ENCODE measurements around the gene VKORC1L1. TPM values are rescaled to one million over a fixed set of nuclear protein-coding genes. Genes with fewer than 3 reads are reported as not detected.

The VKORC1L1 gene
- total and polyA plus RNA-seq, 2 donors (not counting 3 experiments of a cell fraction or from before 2014, with no cell fraction given), result 14.5 to 36.7 TPM

- Histone ChIP-seq H3K4me2 (ENCODE audit: insufficient read depth, low read length) (no peak overlapping the region), H2AFZ (ENCODE audit: low read depth, low read length) (no peak overlapping the region), H3K4me3 (replicated peaks in 1 of 3; ENCODE audit: insufficient read depth in 1 of 3, low read depth in 1 of 3, low read length in 3 of 3) (no peak overlapping the region), H3K27me3 (ENCODE audit: control insufficient read depth in 2 of 2, insufficient read depth in 2 of 2, low read length in 2 of 2) (no peaks in the 10 kb centered on the region), H3K27ac (ENCODE audit: insufficient read depth, low read depth, low read length) (no peak overlapping the region), H3K9me1 (replicated peaks; ENCODE audit: control insufficient read depth, extremely low read depth, insufficient read depth, low read length) (peaks cover 4% of the 10 kb centered on the region), H3K79me2 (ENCODE audit: control insufficient read depth, insufficient read depth, low read length) (peaks cover 27% of the 10 kb centered on the region), H3K9me3 (replicated peaks; ENCODE audit: control insufficient read depth, insufficient read depth, low read length) (no peaks in the 10 kb centered on the region), H3K36me3 (ENCODE audit: control insufficient read depth in 2 of 2, extremely low read depth in 1 of 2, insufficient read depth in 2 of 2, low read length in 2 of 2) (no peaks in the 10 kb centered on the region), H3K4me1 (ENCODE audit: control insufficient read depth, extremely low read depth, insufficient read depth, low read length) (no peaks in the 10 kb centered on the region), H4K20me1 (replicated peaks; ENCODE audit: control insufficient read depth, extremely low read depth, insufficient read depth, low read length) (peaks cover 3% of the 10 kb centered on the region), H3K9ac (replicated peaks; ENCODE audit: extremely low read depth, insufficient read depth, low read length) (no peak overlapping the region)
- ChIA-PET POLR2A (no interaction called here), CTCF (no interaction called here)
- DNase-seq (ENCODE audit: low read depth, low spot score) (no peak), FAIRE-seq (no peak)
- intact Hi-C loops (cut with micrococcal nuclease), result no loop called here
- BruUV-seq (replicated peaks), result no TSS peak
- TF ChIP-seq CTCF (IDR thresholded peaks at IDR 0.05; ENCODE audit: extremely low read depth in 1 of 2, insufficient read depth in 1 of 2, low read depth in 1 of 2, low read length in 2 of 2) (no peak), MAX (IDR thresholded peaks at IDR 0.05; ENCODE audit: insufficient read depth, insufficient read length) (no peak), JUN (IDR thresholded peaks at IDR 0.05; ENCODE audit: borderline replicate concordance, insufficient read depth, insufficient read length, low read depth) (no peak), EZH2 (IDR thresholded peaks at IDR 0.05; ENCODE audit: borderline replicate concordance, low read depth, low read length, severe bottlenecking) (no peak), GATA2 (IDR thresholded peaks at IDR 0.05; ENCODE audit: insufficient read depth, insufficient read length, low read depth, low read length) (no peak), MYC (IDR thresholded peaks at IDR 0.05; ENCODE audit: low read depth, low read length) (no peak), POLR2A (IDR thresholded peaks at IDR 0.05; ENCODE audit: low read depth, low read length) (no peak), FOS (IDR thresholded peaks at IDR 0.05; ENCODE audit: borderline replicate concordance, insufficient read depth, low read length) (no peak), POLR2AphosphoS5 (IDR thresholded peaks at IDR 0.05; ENCODE audit: insufficient read depth, low read depth, low read length) (no peak)
- dilution Hi-C loops (cut with MboI; ENCODE audit: extremely low pct_ligation_motif_present, low sequenced_read_pairs), result no loop called here
Observed at GRCh38 chr7:65907501-65908198, 34.8 kb downstream of the VKORC1L1 start.

Measured in endothelial cell of umbilical vein (primary cell).